ENCODE data around the gene GNAI1. TPM values are rescaled to one million over a fixed set of nuclear protein-coding genes. Genes with fewer than 3 reads are reported as not detected.

The GNAI1 gene
- total RNA-seq, 1 experiment from 2014 or later = 19.8 TPM

- H3K27me3 ChIP-seq (replicated peaks; ENCODE audit: insufficient read depth, low read depth, low read length, poor library complexity) = no peaks in the 10 kb centered on the region
- ChIA-PET CTCF (no interaction called here), POLR2A (ENCODE audit: low non-redundant PET) (no interaction called here)
- BruUV-seq (replicated peaks) = no TSS peak
- H3K4me3 ChIP-seq (ENCODE audit: low read depth, low read length, poor library complexity, severe bottlenecking) = no peak overlapping the region
- TF ChIP-seq, protein P1, sequence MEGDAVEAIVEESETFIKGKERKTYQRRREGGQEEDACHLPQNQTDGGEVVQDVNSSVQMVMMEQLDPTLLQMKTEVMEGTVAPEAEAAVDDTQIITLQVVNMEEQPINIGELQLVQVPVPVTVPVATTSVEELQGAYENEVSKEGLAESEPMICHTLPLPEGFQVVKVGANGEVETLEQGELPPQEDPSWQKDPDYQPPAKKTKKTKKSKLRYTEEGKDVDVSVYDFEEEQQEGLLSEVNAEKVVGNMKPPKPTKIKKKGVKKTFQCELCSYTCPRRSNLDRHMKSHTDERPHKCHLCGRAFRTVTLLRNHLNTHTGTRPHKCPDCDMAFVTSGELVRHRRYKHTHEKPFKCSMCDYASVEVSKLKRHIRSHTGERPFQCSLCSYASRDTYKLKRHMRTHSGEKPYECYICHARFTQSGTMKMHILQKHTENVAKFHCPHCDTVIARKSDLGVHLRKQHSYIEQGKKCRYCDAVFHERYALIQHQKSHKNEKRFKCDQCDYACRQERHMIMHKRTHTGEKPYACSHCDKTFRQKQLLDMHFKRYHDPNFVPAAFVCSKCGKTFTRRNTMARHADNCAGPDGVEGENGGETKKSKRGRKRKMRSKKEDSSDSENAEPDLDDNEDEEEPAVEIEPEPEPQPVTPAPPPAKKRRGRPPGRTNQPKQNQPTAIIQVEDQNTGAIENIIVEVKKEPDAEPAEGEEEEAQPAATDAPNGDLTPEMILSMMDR (conservative IDR thresholded peaks at IDR 0.05; ENCODE audit: low read depth, low read length) = no peak
- TF ChIP-seq EZH2 (IDR thresholded peaks at IDR 0.05; ENCODE audit: borderline replicate concordance, low read depth, low read length, poor library complexity, severe bottlenecking) = no peak
- DNase-seq (ENCODE audit: low spot score) = no peak
- H3K9me3 ChIP-seq (ENCODE audit: low read depth, low read length, poor library complexity, severe bottlenecking) = no peaks in the 10 kb centered on the region
- no peak overlapping the region for H3K27ac ChIP-seq (ENCODE audit: low read depth, low read length, poor library complexity, severe bottlenecking)
- peaks cover 68% of the 10 kb centered on the region for H3K4me1 ChIP-seq (ENCODE audit: insufficient read depth, low read length, poor library complexity, severe bottlenecking)
- H3K36me3 ChIP-seq (ENCODE audit: insufficient read depth, low read length, poor library complexity, severe bottlenecking) = no peaks in the 10 kb centered on the region
- intact Hi-C loops (cut with micrococcal nuclease; ENCODE audit: unreplicated experiment) = loop anchor here (10.0 kb wide), 1 partner anchor 60 kb away; no protein-coding TSS in a partner anchor
Measured at GRCh38 chr7:80275192-80275605, 140.6 kb downstream of the GNAI1 start.

Data from A673 (cell line).